GM12874 (cell line): ENCODE data around the gene PHF20.
A peak's percentile ranks its signal among the peaks of the same experiment; 100 is the strongest.

Experiments used
- CTCF ChIP-seq: IDR thresholded peaks from 2 replicates; pipeline ENCODE4 v1.5.1; 2011; ENCODE audit warnings: low read depth, mild to moderate bottlenecking, control low read depth, low read length, moderate library complexity; ENCODE audit not compliant: insufficient read depth

PHF20 gene

DNA sequence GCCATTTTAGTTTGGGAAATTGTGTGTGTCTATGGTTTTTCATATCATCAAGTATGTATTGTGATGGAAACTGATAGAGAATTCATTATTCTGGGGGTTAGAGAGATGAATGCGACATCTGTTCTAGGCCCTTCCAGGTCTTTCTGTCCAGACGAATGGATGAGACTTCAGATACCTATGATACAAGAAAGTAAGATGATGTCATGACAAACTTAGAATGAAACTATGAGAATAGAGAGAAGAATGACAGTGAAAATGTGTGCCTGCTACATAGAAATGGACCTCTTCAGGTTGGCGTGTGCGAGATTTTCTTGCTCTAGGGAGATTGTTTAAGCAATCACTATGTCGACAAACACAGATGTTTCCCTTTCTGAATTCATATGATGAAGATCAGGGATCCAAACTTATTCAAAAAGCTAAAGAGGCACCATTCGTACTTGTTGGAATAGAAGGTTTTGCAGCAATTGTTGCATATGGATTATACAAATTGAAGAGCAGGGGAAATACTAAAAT, 106.4 kb downstream of the PHF20 start:
- TF ChIP-seq CTCF, result no peak

- no peak for TF ChIP-seq CTCF
These were observed 109.9 kb downstream of the PHF20 start for GRCh38 chr20:35881676-35882075.

DNA sequence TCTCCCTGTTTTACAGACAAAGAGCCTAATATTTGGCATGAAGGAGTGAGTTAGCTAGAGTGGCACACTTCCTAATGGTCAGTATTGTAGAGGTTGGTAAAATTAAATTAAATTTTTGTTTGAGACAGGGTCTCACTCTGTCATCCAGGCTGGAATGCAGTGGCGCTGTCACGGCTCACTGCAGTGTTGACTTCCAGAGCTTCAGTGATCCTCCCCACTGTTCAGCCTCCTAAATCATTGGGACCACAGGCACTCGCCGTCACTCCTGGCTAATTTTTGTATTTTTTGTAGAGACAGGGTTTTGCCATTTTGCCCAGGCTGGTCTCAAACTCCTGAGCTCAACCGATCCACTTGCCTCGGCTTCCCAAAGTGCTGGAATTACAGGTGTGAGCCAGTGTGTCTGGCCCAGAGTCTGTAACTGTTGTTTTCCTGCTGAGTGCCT, 111.5 kb downstream of the PHF20 start:
- TF ChIP-seq CTCF, result no peak

DNA sequence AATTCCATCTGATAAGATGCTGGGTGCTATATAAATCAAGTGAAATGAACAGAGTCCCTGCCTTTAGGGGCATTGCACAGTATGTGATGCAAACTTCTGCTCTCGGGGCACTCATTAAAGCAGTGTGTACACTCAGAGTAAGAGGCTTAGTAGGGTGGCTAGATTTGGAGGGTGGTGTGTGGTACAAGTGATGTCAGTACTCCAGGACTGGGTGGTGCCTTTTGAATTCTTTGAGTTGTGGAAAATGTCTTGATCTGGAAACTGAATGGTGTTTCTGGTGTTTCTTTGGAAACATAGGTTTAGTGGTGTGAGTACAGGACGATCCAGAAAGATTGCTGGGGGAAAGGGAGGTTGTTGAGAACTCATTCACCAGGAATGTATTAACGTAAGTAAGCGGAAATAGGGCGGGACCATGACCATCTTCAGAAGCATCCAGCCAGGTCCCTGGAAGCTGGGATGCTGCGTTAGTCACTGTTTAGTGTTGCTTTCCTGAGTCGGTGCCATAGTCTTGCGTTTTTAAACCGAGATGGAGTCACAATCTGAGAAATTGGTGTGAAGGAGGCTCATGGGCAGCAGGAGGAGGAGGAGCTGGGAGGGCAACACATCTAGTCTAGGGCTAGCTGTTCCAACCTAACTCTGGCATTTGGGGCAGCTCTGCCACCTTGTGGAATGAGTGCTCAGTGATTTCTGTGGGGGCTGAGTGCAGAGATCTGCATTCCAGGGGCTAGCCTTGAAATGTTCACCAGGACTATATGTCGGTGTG, 112.1 kb downstream of the PHF20 start:
- TF ChIP-seq CTCF, result peak; percentile 69

- no peak for TF ChIP-seq CTCF
These were observed 112.7 kb downstream of the PHF20 start for GRCh38 chr20:35884541-35884865.

DNA sequence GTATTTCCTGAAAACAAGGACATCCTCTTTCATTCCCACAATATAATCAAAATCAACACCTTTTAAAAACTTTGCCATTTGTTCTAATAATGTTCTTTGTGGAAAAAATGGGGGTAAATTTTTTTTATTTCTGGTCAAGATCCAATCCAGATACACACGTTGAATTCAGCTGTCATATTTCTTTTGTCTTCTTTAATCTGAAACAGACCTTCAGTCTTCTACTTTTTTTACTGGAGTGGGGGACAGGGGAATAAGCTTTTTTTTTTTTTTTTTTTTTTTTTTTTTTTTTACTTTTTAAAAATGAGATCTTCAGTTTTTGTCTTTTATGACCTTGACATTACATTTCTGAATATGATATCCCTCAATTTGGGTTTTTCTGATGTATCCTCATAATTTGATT, 113.4 kb downstream of the PHF20 start:
- no peak for TF ChIP-seq CTCF

GRCh38 chr20:35886537-35886936, 114.7 kb downstream of the PHF20 start:
- TF ChIP-seq CTCF, result no peak
